Midbrain (tissue), 1 donor: Measurements from ENCODE around the gene HSF4.
A peak's percentile ranks its signal among the peaks of the same experiment; 100 is the strongest.

Source experiments
- DNase-seq: peaks from one replicate; lab custom pipeline; 2025; lab: John Stamatoyannopoulos, UW

HSF4 gene

GRCh38 chr16:67184995-67185650 lies 20.6 kb downstream of the HSF4 start:
- DNase-seq, result peak; percentile 84

- DNase-seq, result no peak
Measured at GRCh38 chr16:67185651-67186134, 21.1 kb downstream of the HSF4 start.

GRCh38 chr16:67186550-67186950 lies 22.0 kb downstream of the HSF4 start:
- DNase-seq, result no peak

- DNase-seq, result no peak
Measured at GRCh38 chr16:67187175-67187890, 22.8 kb downstream of the HSF4 start.

- no peak for DNase-seq
Measured at GRCh38 chr16:67188323-67188722, 23.8 kb downstream of the HSF4 start.

- no peak for DNase-seq
Measured at GRCh38 chr16:67188798-67189197, 24.3 kb downstream of the HSF4 start.

GRCh38 chr16:67190041-67190440 lies 25.5 kb downstream of the HSF4 start, which contains the start of gene EXOC3L1:
EXOC3L1 (minus strand) TSS chr16:67190136; CDS start chr16:67189676, 460 bp downstream.
- no peak for DNase-seq

GRCh38 chr16:67190448-67191399 lies 26.2 kb downstream of the HSF4 start:
- DNase-seq, result no peak

- DNase-seq, result no peak
Measured at GRCh38 chr16:67191411-67191994, 27.0 kb downstream of the HSF4 start.

GRCh38 chr16:67191995-67192681 lies 27.6 kb downstream of the HSF4 start, which contains the start of gene E2F4:
E2F4 (plus strand) TSS chr16:67192155; CDS start chr16:67192228, 73 bp downstream.
- peak; percentile 96 for DNase-seq

- no peak for DNase-seq
Measured at GRCh38 chr16:67192781-67193361, 28.3 kb downstream of the HSF4 start.

GRCh38 chr16:67193536-67193935 lies 29.0 kb downstream of the HSF4 start:
- no peak for DNase-seq

GRCh38 chr16:67194260-67194659 lies 29.7 kb downstream of the HSF4 start:
- DNase-seq, result no peak

GRCh38 chr16:67195676-67196075 lies 31.1 kb downstream of the HSF4 start:
- no peak for DNase-seq

- no peak for DNase-seq
Measured at GRCh38 chr16:67196881-67197280, 32.3 kb downstream of the HSF4 start.

GRCh38 chr16:67197704-67198103 lies 33.2 kb downstream of the HSF4 start:
- no peak for DNase-seq

GRCh38 chr16:67198238-67198734 lies 33.7 kb downstream of the HSF4 start:
- DNase-seq, result peak; percentile 49

GRCh38 chr16:67199011-67199807 lies 34.7 kb downstream of the HSF4 start, which contains the start of gene ELMO3:
ELMO3 (plus strand) TSS chr16:67199131; CDS start chr16:67199327, 196 bp downstream.
- no peak for DNase-seq

GRCh38 chr16:67199808-67200198 lies 35.3 kb downstream of the HSF4 start:
- DNase-seq, result no peak

GRCh38 chr16:67200491-67200890 lies 35.9 kb downstream of the HSF4 start:
- DNase-seq, result no peak
